Mucosa of stomach (tissue), 1 donor: Measurements from ENCODE around the gene ATAD2B.
"Not testable (repeated sequence)": the region's sequence is repeated elsewhere in the genome, so short reads cannot be mapped to it uniquely, and the experiment has no call there.

Experiments
- H3K27me3 ChIP-seq: one replicate; pipeline ENCODE4 v1.7.0; 2013; ENCODE audit warnings: mild to moderate bottlenecking, low read length; ENCODE audit not compliant: control insufficient read depth, insufficient read depth
- H3K36me3 ChIP-seq: one replicate; pipeline ENCODE4 v1.7.0; 2013; ENCODE audit warnings: low read length; ENCODE audit not compliant: control insufficient read depth, insufficient read depth
- H3K4me1 ChIP-seq: one replicate; pipeline ENCODE4 v1.7.0; 2013; ENCODE audit warnings: mild to moderate bottlenecking, low read length; ENCODE audit not compliant: control insufficient read depth, insufficient read depth
- H3K4me3 ChIP-seq: one replicate; pipeline ENCODE4 v1.7.0; 2013; ENCODE audit warnings: low read length
- H3K9ac ChIP-seq: one replicate; pipeline ENCODE4 v1.7.0; 2013; ENCODE audit warnings: mild to moderate bottlenecking, low read length, moderate library complexity
- H3K9me3 ChIP-seq: one replicate; pipeline ENCODE4 v1.7.0; 2013; ENCODE audit warnings: mild to moderate bottlenecking, low read length, moderate library complexity; ENCODE audit not compliant: control insufficient read depth
- donor health status: Pancreatic carcinoma.

The ATAD2B gene

DNA sequence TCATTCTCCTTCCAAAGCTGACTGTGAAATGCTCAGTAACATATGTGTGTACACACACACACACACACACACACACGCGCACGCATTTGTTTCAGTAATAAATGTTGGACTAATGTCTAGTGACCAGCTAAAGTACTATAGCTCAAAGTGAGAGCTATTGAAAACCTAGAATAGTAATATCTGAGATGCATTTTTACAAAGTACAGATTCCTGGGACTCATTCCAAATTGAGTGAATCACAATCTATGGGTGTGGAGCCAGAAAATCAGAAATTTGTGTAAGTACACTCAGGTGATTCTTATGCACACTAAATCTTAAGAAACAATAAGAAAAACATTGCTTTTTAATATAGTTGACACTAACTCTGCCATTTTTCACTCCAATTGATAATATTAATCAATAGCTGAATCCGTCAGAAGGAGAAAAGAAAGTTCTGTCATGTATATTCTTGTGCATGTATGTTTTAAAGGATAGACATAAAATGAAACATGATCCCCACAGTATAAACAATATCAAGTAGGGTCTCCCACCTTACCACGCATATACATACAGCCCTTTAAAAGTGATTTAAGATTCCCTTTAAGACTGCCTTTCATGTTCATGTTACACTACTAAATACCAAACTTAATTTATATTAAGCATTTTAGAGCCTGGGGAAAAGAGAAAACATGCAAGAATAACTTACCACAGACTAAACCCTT is 123.5 kb downstream of the ATAD2B start:
- no peak overlapping the region for H3K9ac ChIP-seq
- H3K4me3 ChIP-seq = no peak overlapping the region
- peaks cover 10% of the 10 kb centered on the region for H3K4me1 ChIP-seq
- H3K27me3 ChIP-seq = no peaks in the 10 kb centered on the region
- no peaks in the 10 kb centered on the region for H3K9me3 ChIP-seq
- no peaks in the 10 kb centered on the region for H3K36me3 ChIP-seq

DNA sequence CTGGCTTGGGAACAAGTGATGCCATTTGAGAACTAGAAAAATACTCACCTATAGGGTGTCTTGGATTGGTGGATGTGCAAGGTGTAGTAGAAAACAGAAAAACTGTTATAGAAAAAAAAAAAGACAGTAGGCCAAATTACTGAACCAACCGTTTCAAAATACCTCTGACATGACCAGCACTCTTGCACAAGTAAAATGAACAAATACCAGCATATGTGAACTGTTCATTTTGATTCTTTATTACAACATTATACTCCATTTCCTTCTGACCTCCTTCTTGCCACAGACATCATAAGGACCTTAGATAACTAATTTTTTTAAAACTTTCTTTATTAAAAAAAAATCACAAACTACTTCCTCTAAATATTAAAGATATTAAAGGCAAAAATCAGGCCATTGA is 125.5 kb downstream of the ATAD2B start:
- H3K4me3 ChIP-seq = no peak overlapping the region
- H3K36me3 ChIP-seq = no peaks in the 10 kb centered on the region
- H3K27me3 ChIP-seq = no peaks in the 10 kb centered on the region
- H3K9ac ChIP-seq = no peak overlapping the region
- no peaks in the 10 kb centered on the region for H3K9me3 ChIP-seq
- peaks cover 10% of the 10 kb centered on the region for H3K4me1 ChIP-seq

DNA sequence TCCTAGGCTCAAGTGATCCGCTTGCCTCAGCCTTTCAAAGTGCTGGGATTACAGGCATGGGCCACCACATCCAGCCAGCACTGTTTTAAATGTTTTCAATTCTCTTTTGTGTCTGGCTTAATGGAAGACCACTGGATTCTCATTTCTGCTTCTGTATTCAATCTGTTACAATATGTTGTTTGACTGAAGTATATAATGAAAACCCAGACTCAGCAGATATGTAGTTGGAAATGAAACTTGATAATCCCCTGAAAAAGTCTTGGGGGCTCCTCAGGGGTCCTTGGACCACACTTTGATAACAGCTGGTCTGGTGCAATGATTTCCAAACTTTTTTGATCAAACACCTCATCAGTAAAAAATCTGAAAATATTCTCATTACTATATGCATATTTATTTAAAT is 132.7 kb downstream of the ATAD2B start:
- no peak overlapping the region for H3K9ac ChIP-seq

DNA sequence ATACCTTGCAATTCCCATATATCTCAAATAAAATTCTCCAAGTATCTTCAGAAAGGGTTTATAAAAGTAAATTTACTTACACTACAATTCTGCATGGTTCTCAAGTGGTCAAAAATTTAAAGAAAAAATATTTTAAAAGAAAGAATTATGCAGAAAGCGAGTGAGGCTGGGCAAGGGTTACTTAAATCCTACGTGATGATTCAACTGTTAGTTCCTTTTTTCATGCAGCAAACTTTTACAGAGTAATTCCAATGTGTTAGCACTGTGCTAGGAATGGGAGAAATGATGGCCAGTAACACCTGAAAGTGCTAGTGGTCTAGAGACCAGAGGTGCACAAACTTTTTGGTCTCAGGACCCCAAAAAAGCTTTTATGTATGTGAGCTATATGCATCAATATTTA is 133.4 kb downstream of the ATAD2B start:
- H3K9me3 ChIP-seq = no peaks in the 10 kb centered on the region
- peaks cover 5% of the 10 kb centered on the region for H3K4me1 ChIP-seq
- H3K9ac ChIP-seq = no peak overlapping the region
- no peaks in the 10 kb centered on the region for H3K36me3 ChIP-seq
- H3K27me3 ChIP-seq = no peaks in the 10 kb centered on the region
- no peak overlapping the region for H3K4me3 ChIP-seq

More for the DNA sequence above, 132.7 kb downstream of the ATAD2B start:
- no peaks in the 10 kb centered on the region for H3K27me3 ChIP-seq
- H3K4me1 ChIP-seq = peaks cover 4% of the 10 kb centered on the region
- no peaks in the 10 kb centered on the region for H3K36me3 ChIP-seq
- H3K4me3 ChIP-seq = no peak overlapping the region
- H3K9me3 ChIP-seq = no peaks in the 10 kb centered on the region

DNA sequence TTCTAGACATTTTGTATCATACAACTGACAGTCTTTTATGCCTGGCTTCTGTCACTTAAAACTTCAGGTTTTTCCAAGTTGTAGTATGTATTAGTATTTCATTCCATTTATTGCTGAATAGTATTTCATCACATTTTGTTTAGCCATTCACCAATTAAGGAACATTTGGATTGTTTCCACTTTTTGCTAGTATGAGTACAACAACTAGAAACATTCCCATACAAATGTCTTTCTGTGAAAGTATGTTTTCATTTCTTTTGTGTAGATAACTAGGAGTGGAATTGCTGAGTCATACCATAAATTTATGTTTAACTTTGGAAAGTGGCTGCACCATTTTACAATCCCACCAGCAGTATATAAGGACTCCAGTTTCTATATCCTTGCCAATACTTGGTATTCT is 135.9 kb downstream of the ATAD2B start:
- no peaks in the 10 kb centered on the region for H3K36me3 ChIP-seq
- peaks cover 5% of the 10 kb centered on the region for H3K4me1 ChIP-seq
- H3K9me3 ChIP-seq = no peaks in the 10 kb centered on the region
- H3K4me3 ChIP-seq = no peak overlapping the region
- no peak overlapping the region for H3K9ac ChIP-seq
- no peaks in the 10 kb centered on the region for H3K27me3 ChIP-seq

DNA sequence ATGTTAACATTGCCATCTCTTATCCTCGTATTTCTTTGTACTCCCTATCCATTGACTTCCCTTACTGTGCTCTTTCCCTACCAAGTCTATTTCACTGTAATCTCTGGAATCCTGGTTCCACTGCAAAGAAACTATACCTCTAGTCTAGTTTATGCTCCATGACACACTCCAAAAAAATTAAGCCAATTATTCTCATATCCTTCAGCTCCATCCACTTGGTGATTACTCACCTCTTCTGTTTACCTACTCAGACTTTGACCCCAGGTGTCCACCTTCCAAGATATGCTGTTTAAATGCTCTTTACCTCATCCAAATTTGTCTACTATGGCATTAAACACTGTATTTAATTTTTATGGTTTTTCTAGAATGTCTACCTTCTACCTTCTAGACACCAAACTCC is 137.9 kb downstream of the ATAD2B start:
- Histone ChIP-seq H3K4me1 (peaks cover 5% of the 10 kb centered on the region), H3K36me3 (no peaks in the 10 kb centered on the region), H3K27me3 (no peaks in the 10 kb centered on the region), H3K4me3 (no peak overlapping the region), H3K9me3 (no peaks in the 10 kb centered on the region), H3K9ac (no peak overlapping the region)

DNA sequence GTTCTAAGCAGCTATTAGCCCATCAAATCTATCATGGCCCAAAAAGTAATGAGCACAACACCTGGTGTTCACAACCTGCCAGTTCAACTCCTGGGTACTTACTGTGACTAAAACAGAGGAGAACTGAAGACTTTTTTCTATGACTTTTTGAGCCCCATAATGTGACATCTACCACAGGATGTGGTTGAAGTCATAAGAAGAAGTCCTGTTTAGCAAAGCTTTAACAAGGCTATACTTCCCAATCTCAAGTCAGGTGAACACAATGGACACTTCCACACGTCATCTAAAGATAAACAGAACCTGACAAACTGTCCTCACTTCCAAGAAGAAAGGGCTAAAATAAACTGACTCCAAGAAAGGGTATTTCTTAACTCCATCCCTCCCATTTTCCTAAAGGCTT is 138.8 kb downstream of the ATAD2B start:
- H3K36me3 ChIP-seq = no peaks in the 10 kb centered on the region
- H3K4me3 ChIP-seq = no peak overlapping the region
- H3K27me3 ChIP-seq = no peaks in the 10 kb centered on the region
- H3K9me3 ChIP-seq = no peaks in the 10 kb centered on the region
- no peak overlapping the region for H3K9ac ChIP-seq
- peaks cover 5% of the 10 kb centered on the region for H3K4me1 ChIP-seq

DNA sequence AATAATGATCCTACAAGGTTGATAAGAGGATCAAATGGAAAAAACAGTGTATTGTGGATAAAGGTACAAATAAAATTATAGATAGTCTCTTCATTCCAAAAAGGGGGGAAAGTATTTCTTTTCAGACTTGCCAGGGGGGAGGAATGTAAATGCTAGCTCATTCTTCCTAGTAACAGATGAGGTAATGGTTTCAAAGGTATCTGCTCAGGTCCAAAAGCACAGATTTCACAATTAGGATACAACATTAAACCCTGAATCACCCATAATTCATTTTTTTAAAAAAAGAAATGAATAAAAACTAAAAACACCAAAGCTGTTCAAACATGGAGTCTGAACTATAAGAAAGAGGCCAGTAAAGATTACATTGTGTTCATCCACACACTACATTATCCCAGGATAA is 142.0 kb downstream of the ATAD2B start:
- Histone ChIP-seq H3K4me3 (no peak overlapping the region), H3K36me3 (no peaks in the 10 kb centered on the region), H3K4me1 (peaks cover 5% of the 10 kb centered on the region)

DNA sequence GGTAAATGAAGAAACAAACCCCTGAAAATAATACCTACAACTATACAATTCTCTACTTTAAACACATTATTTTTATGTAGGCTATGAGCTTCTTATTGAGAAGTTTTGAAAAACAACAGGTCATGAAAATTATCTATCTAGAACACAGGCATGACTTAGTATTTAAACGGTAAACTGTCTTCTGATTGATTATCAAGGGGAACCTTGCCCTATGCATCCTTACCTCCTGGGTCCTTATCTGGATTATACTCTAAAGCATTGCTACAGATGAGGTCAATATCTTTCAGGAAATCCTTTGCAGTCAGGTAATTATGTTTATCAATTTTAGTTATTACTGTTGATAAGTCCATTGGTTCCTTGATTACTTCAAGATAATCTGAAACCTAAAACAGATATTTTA is 144.3 kb downstream of the ATAD2B start:
- H3K9ac ChIP-seq = no peak overlapping the region
- H3K9me3 ChIP-seq = no peaks in the 10 kb centered on the region
- H3K36me3 ChIP-seq = no peaks in the 10 kb centered on the region
- H3K27me3 ChIP-seq = no peaks in the 10 kb centered on the region
- no peak overlapping the region for H3K4me3 ChIP-seq
- H3K4me1 ChIP-seq = no peaks in the 10 kb centered on the region

More for the DNA sequence above, 142.0 kb downstream of the ATAD2B start:
- Histone ChIP-seq H3K9me3 (no peaks in the 10 kb centered on the region), H3K9ac (no peak overlapping the region), H3K27me3 (no peaks in the 10 kb centered on the region)

DNA sequence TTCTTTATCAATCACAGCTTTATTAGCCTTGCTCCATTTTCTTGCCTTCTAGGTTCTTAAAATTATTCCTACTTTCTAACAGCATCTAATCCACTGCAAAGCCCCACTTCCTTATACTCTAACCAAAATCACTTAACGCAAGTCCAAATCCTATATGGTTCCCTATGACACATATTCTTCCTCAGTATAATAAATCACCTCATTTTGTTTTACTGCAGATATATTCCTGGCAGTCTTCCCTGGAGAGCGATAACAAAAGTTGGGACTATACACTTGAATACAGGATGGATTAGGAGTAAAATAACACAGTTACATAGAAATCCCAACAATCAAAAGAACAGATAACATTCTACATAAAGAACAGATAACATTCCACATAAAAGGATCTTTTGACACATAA is 144.8 kb downstream of the ATAD2B start:
- H3K27me3 ChIP-seq = no peaks in the 10 kb centered on the region
- no peaks in the 10 kb centered on the region for H3K36me3 ChIP-seq
- no peak overlapping the region for H3K9ac ChIP-seq
- H3K4me1 ChIP-seq = no peaks in the 10 kb centered on the region
- H3K9me3 ChIP-seq = no peaks in the 10 kb centered on the region
- no peak overlapping the region for H3K4me3 ChIP-seq

DNA sequence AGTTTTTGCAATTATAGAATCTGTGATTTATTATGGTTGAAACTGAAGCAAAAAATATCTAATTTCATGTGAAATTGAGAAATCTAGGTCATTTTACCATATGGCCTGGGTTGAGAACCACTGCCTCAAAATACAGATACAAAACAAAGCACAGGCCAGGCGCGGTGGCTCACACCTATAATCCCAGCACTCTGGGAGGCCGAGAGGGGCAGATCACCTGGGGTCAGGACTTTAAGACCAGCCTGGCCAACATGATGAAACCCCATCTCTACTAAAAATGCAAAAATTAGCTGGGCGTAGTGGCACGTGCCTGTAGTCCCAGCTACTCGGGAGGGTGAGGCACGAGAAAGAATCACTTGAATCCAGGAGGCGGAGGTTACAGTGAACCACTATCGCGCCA is 146.5 kb downstream of the ATAD2B start:
- not testable (repeated sequence) for H3K27me3 ChIP-seq, H3K9ac ChIP-seq, H3K4me1 ChIP-seq, H3K4me3 ChIP-seq, H3K9me3 ChIP-seq, H3K36me3 ChIP-seq

DNA sequence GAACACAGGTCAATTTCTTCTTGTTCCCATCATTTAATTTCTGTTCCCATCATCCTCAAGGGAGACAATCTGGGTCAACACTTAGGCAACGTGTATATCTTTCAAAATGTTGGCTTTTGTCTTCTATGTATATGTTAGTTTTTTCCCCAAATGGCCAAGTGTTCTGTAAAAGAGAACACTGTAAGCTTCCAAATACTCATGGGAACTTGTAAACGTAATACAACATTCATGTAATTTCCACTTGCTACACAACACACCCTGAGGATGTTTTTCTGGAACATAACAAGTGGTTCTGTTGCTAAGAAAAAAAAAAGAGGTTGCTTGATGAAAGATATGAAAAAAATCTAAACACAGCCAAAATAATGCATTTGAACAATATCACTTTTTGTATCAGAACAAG is 149.1 kb downstream of the ATAD2B start:
- no peaks in the 10 kb centered on the region for H3K9me3 ChIP-seq
- no peaks in the 10 kb centered on the region for H3K27me3 ChIP-seq
- H3K36me3 ChIP-seq = peaks cover 5% of the 10 kb centered on the region
- no peak overlapping the region for H3K9ac ChIP-seq
- no peak overlapping the region for H3K4me3 ChIP-seq
- no peaks in the 10 kb centered on the region for H3K4me1 ChIP-seq

DNA sequence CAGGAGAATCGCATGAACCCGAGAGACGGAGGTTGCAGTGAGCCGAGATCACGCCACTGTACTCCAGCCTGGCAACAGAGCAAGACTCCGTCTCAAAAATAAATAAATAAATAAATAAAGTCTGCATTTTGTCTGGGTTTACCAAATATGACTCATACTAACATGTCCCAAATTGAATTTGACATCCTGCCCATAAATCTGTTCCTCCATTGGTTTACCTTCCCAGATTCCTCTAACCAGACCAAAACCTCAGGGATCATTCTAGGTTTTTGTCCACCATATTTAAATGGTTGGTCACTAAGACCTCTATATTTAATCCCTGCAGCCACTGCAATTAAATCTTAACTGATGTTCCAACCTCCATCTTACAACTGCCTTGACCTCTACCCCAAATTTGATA is 150.9 kb downstream of the ATAD2B start:
- H3K4me3 ChIP-seq = no peak overlapping the region
- H3K36me3 ChIP-seq = peaks cover 7% of the 10 kb centered on the region
- H3K9me3 ChIP-seq = no peaks in the 10 kb centered on the region
- H3K4me1 ChIP-seq = no peaks in the 10 kb centered on the region
- no peak overlapping the region for H3K9ac ChIP-seq
- H3K27me3 ChIP-seq = no peaks in the 10 kb centered on the region
